ENCODE measurements around the gene ERBB4. TPM values are rescaled to one million over a fixed set of nuclear protein-coding genes. Genes with fewer than 3 reads are reported as not detected.

The ERBB4 gene
- polyA plus RNA-seq, 3 donors = 0.07 to 0.25 (median 0.11) TPM

- H3K27ac ChIP-seq (ENCODE audit: low read depth, low read length) = no peak overlapping the region
- WGBS, 3 donors = 66 to 75% (median 70%) methylated on average over 2 of the region's 2 CpGs
These were observed 1060.9 kb downstream of the ERBB4 start for GRCh38 chr2:211477537-211478275.

DNA sequence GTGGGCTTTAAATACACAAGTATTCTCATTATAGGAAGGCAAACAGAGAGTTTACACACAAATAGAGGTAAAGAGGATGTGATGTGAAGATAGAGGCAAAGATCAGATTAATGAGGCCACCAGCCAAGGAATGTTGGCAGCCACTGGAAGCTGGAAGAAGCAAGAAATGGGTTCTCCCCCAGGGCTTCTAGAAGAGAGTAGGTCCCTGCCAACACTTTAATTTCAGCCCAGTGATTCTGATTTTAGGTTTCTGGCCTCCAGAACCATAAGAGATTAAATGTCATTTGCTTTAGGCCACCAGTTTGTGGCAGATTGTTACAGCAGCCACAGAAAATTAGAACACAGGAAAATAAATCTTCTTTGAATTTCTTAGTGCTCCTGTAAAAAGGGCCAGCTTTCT lies 1065.5 kb downstream of the ERBB4 start:
- no peak overlapping the region for H3K27ac ChIP-seq (ENCODE audit: low read depth, low read length)

GRCh38 chr2:211469664-211470059 lies 1068.9 kb downstream of the ERBB4 start:
- WGBS, 3 donors = 76 to 83% (median 79%) methylated on average over 3 of the region's 3 CpGs
- H3K27ac ChIP-seq (ENCODE audit: low read depth, low read length) = no peak overlapping the region

DNA sequence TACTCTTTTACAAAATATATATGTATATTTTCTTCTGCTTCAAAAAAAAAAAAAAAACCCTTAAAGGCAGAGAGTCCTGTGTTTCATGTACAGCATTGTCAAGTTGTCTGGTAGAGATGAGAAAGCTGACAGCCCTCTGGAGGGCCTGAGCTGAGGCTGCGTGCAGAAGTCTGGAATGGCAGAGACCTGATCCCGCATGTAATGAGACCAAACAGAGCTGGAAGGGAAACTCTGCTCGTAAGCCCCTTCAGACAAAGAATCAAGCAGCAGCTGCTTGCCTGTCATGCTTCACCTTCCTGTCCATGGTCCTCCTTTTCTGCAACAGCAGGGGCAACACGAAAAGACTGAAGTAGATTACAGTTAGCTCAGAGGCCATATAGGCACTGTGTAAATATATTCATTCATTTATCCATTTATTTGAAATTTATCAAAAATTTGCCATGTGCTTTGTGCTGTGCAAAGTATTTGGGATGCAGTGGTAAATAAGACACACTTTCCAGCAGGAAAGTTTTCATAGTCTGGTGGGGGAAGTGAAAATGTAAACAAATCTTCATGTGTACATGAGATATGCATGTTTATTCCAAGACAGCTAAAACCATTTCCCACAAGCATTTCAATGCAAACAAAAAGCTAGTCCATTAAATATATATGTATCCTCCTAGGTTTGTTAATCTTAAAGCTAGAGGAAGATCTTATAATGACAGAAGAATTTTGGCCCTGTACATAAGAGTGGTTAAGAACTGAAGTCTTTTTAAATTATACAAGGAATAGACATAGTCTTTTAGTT lies 1069.5 kb downstream of the ERBB4 start:
- H3K27ac ChIP-seq (ENCODE audit: low read depth, low read length) = no peak overlapping the region
- WGBS, 3 donors = 44 to 50% (median 45%) methylated on average over 4 of the region's 4 CpGs

GRCh38 chr2:211468217-211468616 lies 1070.4 kb downstream of the ERBB4 start:
- no peak overlapping the region for H3K27ac ChIP-seq (ENCODE audit: low read depth, low read length)
- WGBS, 3 donors = 44 to 63% (median 51%) methylated on average over 4 of the region's 4 CpGs

GRCh38 chr2:211463397-211463796 lies 1075.2 kb downstream of the ERBB4 start:
- 51 to 60% (median 57%) methylated on average over 3 of the region's 3 CpGs for WGBS, 3 donors
- H3K27ac ChIP-seq (ENCODE audit: low read depth, low read length) = no peak overlapping the region

DNA sequence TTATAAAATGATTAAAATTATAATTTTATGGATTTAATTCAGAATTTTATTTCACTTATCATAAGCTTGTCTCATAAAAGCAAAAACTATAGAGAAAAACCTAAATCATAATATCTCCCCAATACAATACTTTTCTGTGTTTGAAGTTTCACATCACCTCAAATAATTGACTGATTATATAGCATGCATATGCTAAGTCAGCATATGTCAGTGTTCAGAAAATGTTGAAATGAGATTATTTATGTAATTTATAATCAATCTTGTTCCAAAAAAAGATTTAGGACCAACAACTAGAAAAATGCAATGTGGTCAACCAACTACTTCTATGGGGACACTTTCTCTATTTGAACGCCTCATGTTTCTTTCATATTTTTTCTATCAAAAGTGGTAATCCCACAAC lies 1079.6 kb downstream of the ERBB4 start:
- H3K27ac ChIP-seq (ENCODE audit: low read depth, low read length) = no peak overlapping the region
- 93 to 97% (median 94%) methylated on average over 1 of the region's 1 CpG for WGBS, 3 donors

DNA sequence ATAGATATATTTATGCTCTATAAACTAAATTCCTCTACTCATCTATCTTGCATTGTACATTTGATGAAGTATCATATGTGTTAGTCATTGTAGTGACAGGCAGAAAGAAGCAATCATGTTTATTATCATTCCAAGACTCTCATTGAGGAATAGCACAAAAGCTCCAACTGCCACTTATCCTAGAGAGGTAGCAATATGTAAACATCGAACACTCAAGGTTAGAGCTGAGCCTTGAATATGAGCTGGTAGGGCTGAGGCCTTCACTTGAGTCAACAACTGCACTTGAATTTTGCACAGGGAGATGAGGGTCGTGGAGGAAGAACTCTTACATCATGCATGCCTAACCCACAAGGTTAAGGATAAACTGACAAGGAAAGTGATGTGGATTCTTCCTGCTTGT lies 1081.3 kb downstream of the ERBB4 start:
- whole genome bisulfite sequencing, 3 donors = 13 to 68% (median 56%) methylated on average over 2 of the region's 2 CpGs
- H3K27ac ChIP-seq (ENCODE audit: low read depth, low read length) = no peak overlapping the region

DNA sequence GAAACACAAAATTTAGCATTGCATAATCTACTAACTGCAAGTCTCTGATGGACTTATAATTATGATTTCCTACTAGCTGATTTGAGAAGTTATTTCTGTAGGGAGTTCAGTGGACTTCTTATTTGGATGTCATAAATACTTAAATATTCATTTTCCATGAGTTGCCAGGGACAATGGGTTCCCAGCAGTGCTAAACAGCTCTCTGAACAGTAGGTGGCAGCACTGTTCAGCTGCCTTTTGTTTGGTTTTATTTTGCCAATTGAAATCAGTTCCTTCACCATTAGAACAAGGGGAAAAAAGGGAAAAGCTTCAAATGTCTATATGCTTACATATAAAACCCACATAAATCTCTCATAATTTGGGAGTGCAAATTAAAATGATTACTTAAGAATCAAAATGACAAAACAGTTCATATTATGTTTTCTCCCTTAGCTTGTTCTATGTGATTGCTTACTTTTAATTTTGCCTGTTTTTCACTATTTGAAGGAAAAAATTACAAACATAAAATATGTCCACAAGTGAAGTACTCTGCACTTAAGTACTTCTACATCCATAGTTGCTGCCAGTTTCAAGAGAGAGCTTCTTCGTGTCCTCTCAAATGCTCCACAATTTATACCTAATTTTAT lies 1083.3 kb downstream of the ERBB4 start:
- 68 to 95% (median 73%) methylated on average over 1 of the region's 1 CpG for WGBS, 3 donors
- no peak overlapping the region for H3K27ac ChIP-seq (ENCODE audit: low read depth, low read length)

DNA sequence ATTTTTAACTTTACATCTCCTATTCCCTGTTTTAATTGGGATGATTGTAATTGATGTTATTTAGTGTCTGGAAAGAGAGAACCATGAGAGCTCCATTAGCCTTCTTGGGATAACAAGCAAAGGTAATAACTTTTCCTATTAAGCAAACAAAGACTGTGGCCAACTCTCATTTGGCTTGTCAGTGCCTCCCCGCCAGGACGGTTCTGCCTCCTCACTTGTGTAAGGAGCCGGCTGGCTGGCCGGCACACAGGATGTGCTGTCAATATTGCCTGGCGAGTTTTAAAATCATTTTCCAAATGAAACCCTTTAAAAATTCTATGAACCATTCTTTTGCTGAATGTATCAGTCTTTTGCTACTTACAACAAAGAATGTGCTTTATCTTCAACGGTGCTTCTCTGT lies 1083.9 kb downstream of the ERBB4 start:
- H3K27ac ChIP-seq (ENCODE audit: low read depth, low read length) = no peak overlapping the region
- WGBS, 3 donors = 10 to 45% (median 40%) methylated on average over 6 of the region's 6 CpGs

DNA sequence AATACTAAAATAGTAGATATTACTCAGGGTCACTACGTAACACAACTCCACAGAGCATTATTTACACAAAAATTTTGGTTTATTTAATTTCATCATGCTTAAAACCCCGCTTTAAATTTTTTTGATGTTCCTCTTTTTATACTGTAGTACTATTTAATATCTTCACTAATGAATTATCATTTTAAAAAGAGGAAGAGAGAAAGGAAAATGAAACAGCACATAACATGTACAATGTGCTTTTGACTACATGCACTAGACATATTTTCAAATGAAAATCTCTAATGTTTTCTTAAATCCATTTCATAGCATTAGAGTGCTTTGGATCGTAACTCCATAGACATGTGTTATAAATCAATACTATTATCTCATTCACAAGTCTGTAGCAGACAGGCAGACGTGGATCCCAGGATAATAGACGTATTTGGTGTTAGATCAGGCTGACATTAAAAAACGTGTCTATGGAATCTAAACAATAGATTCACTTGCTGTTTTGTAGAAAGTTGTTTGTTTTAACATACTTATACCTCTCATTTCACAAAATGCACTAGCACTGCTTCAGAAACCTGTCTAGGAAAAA lies 1085.2 kb downstream of the ERBB4 start:
- no peak overlapping the region for H3K27ac ChIP-seq (ENCODE audit: low read depth, low read length)
- WGBS, 3 donors = 42 to 65% (median 58%) methylated on average over 6 of the region's 6 CpGs

DNA sequence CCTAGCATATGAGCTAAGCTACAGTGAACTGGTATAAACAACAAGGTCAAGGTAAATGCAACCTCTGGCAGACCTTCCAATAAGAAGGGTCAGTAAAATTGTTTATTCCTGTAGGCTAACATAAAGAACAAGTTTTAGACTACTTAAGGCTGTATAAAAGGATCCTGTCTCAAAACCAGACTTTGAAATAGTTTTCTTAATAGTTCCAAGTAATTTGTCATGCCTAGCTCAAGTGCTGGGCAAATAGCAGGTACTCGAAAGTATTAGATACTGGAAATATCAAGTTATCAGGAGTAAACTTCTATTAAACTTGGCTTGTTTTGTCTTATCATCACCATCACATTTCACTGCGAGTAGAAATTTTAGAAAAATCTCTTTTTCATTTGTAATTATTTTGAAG lies 1087.0 kb downstream of the ERBB4 start:
- WGBS, 3 donors = 74 to 84% (median 83%) methylated on average over 2 of the region's 2 CpGs
- H3K27ac ChIP-seq (ENCODE audit: low read depth, low read length) = no peak overlapping the region

- 96 to 100% (median 97%) methylated on average over 1 of the region's 1 CpG for whole genome bisulfite sequencing, 3 donors
- H3K27ac ChIP-seq (ENCODE audit: low read depth, low read length) = no peak overlapping the region
These were observed 1088.8 kb downstream of the ERBB4 start for GRCh38 chr2:211449819-211450218.

- WGBS, 3 donors = 72 to 86% (median 83%) methylated on average over 1 of the region's 1 CpG
These were observed 1091.1 kb downstream of the ERBB4 start for GRCh38 chr2:211447548-211447947.

DNA sequence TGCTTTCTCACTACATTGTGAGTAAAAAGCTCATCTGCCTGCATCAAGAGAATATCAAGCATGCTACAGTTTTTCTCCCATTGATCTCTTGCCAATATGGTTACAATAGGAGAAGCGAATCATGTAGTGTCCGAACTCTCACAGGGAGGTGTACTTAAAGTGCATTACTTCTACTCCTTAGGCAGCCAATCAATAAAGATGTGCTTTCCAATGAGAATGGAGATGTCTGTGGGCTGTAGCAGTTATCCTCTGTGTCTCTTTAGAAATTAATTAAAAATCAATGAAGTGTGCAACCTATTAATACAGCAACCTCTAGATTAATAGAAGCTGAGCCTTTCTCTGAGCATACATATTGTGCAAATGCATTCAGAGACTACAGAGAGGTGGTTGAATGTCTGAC lies 1098.5 kb downstream of the ERBB4 start:
- H3K27ac ChIP-seq (ENCODE audit: low read depth, low read length) = no peak overlapping the region
- 63 to 91% (median 81%) methylated on average over 2 of the region's 2 CpGs for WGBS, 3 donors

More at GRCh38 chr2:211447548-211447947, 1091.1 kb downstream of the ERBB4 start:
- no peak overlapping the region for H3K27ac ChIP-seq (ENCODE audit: low read depth, low read length)

DNA sequence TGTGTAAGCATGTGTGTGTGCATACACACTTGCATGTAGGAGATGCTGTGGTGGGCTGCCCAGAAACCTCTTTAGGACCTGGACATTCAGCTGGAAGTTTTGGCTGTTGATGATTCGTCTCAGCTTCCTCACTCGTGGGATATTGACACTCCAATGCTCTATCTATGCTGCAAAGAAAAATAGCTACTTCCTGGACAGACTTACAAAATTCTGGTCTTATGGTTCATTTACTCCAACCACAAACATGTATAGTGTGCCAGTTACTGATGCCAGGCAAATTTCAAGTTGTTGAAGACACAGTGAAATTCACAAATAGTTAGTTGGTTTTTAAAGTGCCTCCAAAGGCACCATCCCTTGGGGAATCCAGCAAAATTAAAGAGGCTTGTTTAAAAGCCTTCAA lies 1099.6 kb downstream of the ERBB4 start:
- WGBS, 3 donors = 39 to 68% (median 47%) methylated on average over 2 of the region's 2 CpGs
- H3K27ac ChIP-seq (ENCODE audit: low read depth, low read length) = no peak overlapping the region

DNA sequence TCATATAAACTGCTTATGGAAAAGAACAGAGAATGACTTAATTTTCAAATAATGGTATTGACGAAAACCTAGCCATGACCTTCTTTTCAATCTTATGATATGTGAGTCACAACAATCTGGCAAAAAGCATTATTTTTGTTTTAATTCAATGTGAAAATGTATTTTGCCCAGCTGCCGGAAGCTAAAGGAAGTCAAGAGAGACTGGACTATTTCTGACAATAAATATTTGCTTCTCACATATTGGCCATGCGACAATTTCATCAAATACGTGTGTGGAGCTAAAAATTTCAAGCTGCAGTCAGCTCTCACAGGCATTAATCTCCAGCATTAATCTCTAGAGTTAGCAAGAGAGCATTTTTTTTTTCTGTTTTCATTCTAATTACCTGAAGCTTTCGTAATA lies 1101.2 kb downstream of the ERBB4 start:
- WGBS, 3 donors = 46 to 72% (median 59%) methylated on average over 5 of the region's 5 CpGs
- H3K27ac ChIP-seq (ENCODE audit: low read depth, low read length) = no peak overlapping the region

DNA sequence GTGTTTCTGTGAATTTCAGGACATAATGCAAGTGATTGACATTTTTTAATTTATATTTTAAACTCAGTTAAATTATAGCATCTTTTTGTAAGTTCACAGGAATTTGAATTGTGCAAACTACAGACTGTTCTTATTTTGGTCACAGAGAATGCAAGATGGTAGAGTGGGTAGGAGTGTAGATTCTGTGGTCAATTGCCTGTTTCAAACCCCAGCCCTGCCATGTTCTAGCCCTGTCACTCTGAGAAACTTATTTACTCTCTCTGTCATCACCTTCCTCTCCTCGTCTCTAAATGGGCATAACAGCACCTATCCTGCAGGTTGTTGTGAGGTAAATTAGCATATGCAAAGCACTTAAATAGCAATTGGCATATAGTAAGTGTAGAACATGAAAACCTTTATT lies 1102.4 kb downstream of the ERBB4 start:
- no peak overlapping the region for H3K27ac ChIP-seq (ENCODE audit: low read depth, low read length)
- WGBS, 3 donors = 42 to 59% (median 56%) methylated on average over 1 of the region's 1 CpG

- H3K27ac ChIP-seq (ENCODE audit: low read depth, low read length) = no peak overlapping the region
- 79 to 86% (median 83%) methylated on average over 9 of the region's 9 CpGs for WGBS, 3 donors
These were observed 1103.3 kb downstream of the ERBB4 start for GRCh38 chr2:211435331-211435730.

Data from adipose tissue (tissue), 3 donors.